Measurements from ENCODE around the gene FXYD4.
A peak's percentile ranks its signal among the peaks of the same experiment; 100 is the strongest.
"Not testable (repeated sequence)": the region's sequence is repeated elsewhere in the genome, so short reads cannot be mapped to it uniquely, and the experiment has no call there.

Gene FXYD4

GRCh38 chr10:43377424-43377883 is 6.0 kb downstream of the FXYD4 start:
- Mint-ChIP-seq H3K4me3 (no peak overlapping the region), H3K27ac (peak overlapping the region; percentile 82), H3K4me1 (peaks cover 15% of the 10 kb centered on the region), H3K36me3 (no peaks in the 10 kb centered on the region), H3K9me3 (no peaks in the 10 kb centered on the region)
- ATAC-seq, result peak; percentile 33
- DNase-seq (ENCODE audit: low spot score in 2 of 2), result no peak

GRCh38 chr10:43380610-43381222 is 9.3 kb downstream of the FXYD4 start:
- Mint-ChIP-seq H3K36me3 (peaks cover 23% of the 10 kb centered on the region), H3K9me3 (no peaks in the 10 kb centered on the region), H3K27ac (peak overlapping the region; percentile 12), H3K4me1 (no peaks in the 10 kb centered on the region), H3K4me3 (no peak overlapping the region)
- DNase-seq (ENCODE audit: low spot score in 2 of 2) (no peak), ATAC-seq (no peak)

DNA sequence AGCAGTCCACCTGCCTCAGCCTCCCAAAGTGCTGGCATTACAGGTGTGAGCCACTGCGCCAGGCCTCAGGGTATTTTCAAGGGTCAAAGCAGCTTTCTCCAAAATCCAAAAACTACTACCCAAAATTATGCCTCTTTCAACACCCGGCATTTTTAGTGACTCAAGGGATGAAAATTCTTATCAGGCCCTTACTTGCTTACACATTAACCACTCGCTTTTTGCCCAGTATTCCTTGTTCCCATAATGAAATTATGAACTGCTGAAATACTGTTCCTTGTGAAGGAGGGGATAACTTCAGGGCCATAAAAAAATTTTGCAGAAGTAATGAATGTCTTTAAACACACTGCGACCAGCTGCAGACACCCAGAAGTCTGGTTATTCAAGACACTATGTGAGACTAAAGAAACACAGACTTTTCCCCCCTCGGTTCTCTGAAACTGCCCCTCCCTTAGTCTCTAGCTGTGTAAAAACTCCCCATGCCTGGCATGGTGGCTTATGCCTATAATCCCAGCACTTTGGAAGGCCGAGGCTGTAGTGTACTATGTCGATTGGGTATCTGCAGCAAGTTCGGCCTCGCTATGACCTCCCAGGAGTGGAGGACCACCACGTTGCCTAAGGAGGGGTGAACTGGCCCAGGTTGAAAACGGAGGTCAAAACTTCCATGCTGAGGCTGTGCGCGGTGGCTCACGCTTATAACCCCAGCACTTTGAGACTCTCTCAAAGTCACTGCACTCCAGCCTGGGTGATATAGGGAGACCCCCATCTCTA is 12.0 kb downstream of the FXYD4 start:
- no peak for ATAC-seq
- DNase-seq (ENCODE audit: low spot score in 2 of 2), result no peak
- H3K36me3 Mint-ChIP-seq, result peaks cover 50% of the 10 kb centered on the region
- H3K4me1 Mint-ChIP-seq, result peaks cover 20% of the 10 kb centered on the region
- H3K9me3 Mint-ChIP-seq, result no peaks in the 10 kb centered on the region
- H3K27ac Mint-ChIP-seq, result peak overlapping the region; percentile 23
- H3K4me3 Mint-ChIP-seq, result no peak overlapping the region

GRCh38 chr10:43384252-43385221 is 13.1 kb downstream of the FXYD4 start:
- Mint-ChIP-seq H3K36me3 (peaks cover 62% of the 10 kb centered on the region), H3K27ac (peak overlapping the region; percentile 23), H3K9me3 (no peaks in the 10 kb centered on the region), H3K4me1 (peaks cover 31% of the 10 kb centered on the region), H3K4me3 (no peak overlapping the region)
- ATAC-seq, result no peak
- no peak for DNase-seq (ENCODE audit: low spot score in 2 of 2)

DNA sequence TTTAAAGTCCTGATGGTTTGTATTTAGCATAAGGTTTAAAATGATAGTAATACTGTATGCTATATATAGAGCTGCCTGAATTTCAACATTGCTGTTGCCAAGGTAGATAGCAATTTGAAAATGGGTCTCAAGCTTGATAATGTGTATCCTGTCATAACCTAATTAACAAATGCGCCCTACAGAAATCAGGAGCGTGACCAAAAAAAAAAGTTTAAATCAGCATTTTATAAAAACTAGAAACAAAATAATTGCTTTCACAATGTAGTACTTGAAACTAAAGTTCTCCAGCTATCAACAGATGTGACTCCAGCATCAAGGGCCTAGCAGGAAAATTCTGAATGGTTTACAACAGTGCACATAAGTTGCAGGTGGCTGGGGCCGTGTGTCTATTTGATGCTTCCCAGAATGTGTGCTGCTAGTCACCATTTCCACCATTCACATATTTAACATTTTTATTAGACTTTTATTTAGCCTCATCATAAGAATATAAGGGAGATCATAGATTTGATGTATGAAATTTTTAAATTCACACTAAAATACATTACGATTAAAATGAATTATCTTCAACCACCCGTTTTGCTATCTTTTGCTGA is 14.1 kb downstream of the FXYD4 start:
- Mint-ChIP-seq H3K36me3 (peaks cover 71% of the 10 kb centered on the region), H3K9me3 (no peaks in the 10 kb centered on the region), H3K4me1 (peaks cover 41% of the 10 kb centered on the region), H3K27ac (peak overlapping the region; percentile 23), H3K4me3 (no peak overlapping the region)
- no peak for ATAC-seq
- no peak for DNase-seq (ENCODE audit: low spot score in 2 of 2)

DNA sequence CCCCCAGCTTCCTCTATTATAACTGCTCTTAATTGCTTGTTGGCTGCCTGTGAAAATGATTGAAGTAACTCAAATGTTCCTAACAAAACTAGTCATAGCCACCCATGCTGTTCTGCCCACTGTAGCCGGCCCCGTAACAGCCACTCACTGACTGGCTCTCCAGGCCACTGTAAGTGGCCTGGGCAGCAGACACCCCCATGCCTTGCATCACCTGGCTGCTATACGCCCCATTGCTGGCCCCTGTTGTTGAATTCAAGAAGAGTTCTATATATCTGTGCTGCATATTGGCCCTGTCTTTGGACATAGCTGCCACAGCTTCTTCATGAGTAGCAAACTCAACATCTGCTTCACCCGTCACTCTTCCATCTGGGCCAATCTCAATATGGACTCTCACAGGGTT is 15.1 kb downstream of the FXYD4 start:
- peaks cover 82% of the 10 kb centered on the region for H3K36me3 Mint-ChIP-seq
- peaks cover 49% of the 10 kb centered on the region for H3K4me1 Mint-ChIP-seq
- peak overlapping the region; percentile 99 for H3K27ac Mint-ChIP-seq
- DNase-seq (ENCODE audit: low spot score in 2 of 2), result no peak
- no peak for ATAC-seq
- H3K4me3 Mint-ChIP-seq, result no peak overlapping the region
- H3K9me3 Mint-ChIP-seq, result no peaks in the 10 kb centered on the region

- peaks cover 87% of the 10 kb centered on the region for H3K36me3 Mint-ChIP-seq
Measured at GRCh38 chr10:43386981-43387677, 15.7 kb downstream of the FXYD4 start.

DNA sequence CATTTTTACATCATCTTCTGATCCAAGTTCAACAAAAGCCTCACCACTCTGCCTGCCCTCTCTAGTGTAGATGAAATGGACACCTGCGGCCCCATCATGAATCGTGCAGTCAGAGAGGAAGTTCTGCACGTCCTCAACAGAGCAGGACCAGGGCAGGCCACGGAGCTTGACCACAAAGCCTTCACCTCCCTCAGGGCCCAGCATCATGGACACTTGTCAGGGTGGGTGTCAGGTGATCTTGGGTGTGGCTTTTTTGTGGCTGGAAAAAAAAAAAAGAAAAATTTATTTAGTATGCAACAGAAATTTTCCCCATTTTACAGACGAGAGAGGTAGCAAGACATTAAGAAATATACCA is 16.2 kb downstream of the FXYD4 start:
- ATAC-seq (no peak), DNase-seq (ENCODE audit: low spot score in 2 of 2) (no peak)
- peak overlapping the region; percentile 99 for H3K27ac Mint-ChIP-seq
- no peak overlapping the region for H3K4me3 Mint-ChIP-seq
- H3K4me1 Mint-ChIP-seq, result peaks cover 58% of the 10 kb centered on the region
- H3K9me3 Mint-ChIP-seq, result no peaks in the 10 kb centered on the region
- peaks cover 93% of the 10 kb centered on the region for H3K36me3 Mint-ChIP-seq

More at GRCh38 chr10:43386981-43387677, 15.7 kb downstream of the FXYD4 start:
- Mint-ChIP-seq H3K4me3 (no peak overlapping the region), H3K9me3 (no peaks in the 10 kb centered on the region), H3K27ac (peak overlapping the region; percentile 99), H3K4me1 (peaks cover 54% of the 10 kb centered on the region)
- ATAC-seq (no peak), DNase-seq (ENCODE audit: low spot score in 2 of 2) (no peak)

DNA sequence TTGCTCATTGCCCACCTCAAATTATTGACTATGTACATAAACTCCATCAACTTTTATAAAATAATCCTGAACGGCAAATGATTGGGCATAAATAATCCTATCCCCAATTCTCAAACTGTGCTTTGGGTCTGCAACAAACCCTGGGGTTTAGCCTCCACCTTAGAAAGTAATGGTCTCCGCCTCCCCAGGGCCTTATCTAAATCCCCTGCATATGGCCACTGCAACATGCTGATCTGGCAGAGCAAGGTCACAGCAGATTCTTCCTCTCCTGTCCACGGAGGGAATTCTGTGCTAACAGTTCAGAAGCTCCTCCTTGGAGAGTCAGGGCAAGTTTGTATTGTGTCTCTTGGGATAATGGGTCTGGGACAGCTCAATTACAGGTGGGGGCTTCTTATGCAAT is 18.4 kb downstream of the FXYD4 start:
- H3K27ac Mint-ChIP-seq, result peak overlapping the region; percentile 99
- ATAC-seq (no peak), DNase-seq (ENCODE audit: low spot score in 2 of 2) (no peak)
- H3K4me3 Mint-ChIP-seq, result no peak overlapping the region
- no peaks in the 10 kb centered on the region for H3K9me3 Mint-ChIP-seq
- H3K36me3 Mint-ChIP-seq, result peaks cover 100% of the 10 kb centered on the region
- peaks cover 77% of the 10 kb centered on the region for H3K4me1 Mint-ChIP-seq

GRCh38 chr10:43390333-43390732 is 18.9 kb downstream of the FXYD4 start:
- DNase-seq (ENCODE audit: low spot score in 2 of 2) (no peak), ATAC-seq (no peak)
- H3K36me3 Mint-ChIP-seq, result peaks cover 100% of the 10 kb centered on the region
- H3K9me3 Mint-ChIP-seq, result no peaks in the 10 kb centered on the region
- peaks cover 82% of the 10 kb centered on the region for H3K4me1 Mint-ChIP-seq
- H3K4me3 Mint-ChIP-seq, result peak overlapping the region; percentile 1
- H3K27ac Mint-ChIP-seq, result peak overlapping the region; percentile 99

GRCh38 chr10:43390759-43391158 is 19.3 kb downstream of the FXYD4 start:
- DNase-seq (ENCODE audit: low spot score in 2 of 2), result no peak
- ATAC-seq, result peak; percentile 61
- H3K36me3 Mint-ChIP-seq, result peaks cover 100% of the 10 kb centered on the region
- no peaks in the 10 kb centered on the region for H3K9me3 Mint-ChIP-seq
- H3K4me1 Mint-ChIP-seq, result peaks cover 86% of the 10 kb centered on the region
- peak overlapping the region; percentile 1 for H3K4me3 Mint-ChIP-seq
- peak overlapping the region; percentile 99 for H3K27ac Mint-ChIP-seq

DNA sequence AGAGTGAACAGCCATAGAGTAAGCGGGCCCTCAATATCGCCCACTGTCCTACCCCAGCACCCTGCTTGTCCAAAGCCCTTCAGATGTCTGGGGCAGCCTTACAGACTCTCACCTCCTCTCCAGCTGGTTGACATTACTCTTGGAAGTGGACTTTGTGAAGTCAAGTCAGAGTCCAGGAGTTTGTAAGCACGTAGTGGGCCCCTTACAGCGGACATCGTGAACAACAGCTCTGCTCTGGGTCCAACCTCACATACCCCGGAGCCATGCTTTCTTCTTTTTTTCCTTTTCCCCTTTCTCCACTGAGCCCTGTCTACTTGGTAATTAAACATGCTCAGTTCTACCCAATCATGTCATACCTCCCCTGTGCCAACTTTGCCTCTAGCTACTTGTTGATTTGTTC is 20.1 kb downstream of the FXYD4 start:
- Mint-ChIP-seq H3K36me3 (peaks cover 100% of the 10 kb centered on the region), H3K4me1 (peaks cover 85% of the 10 kb centered on the region), H3K9me3 (no peaks in the 10 kb centered on the region), H3K4me3 (no peak overlapping the region), H3K27ac (peak overlapping the region; percentile 99)
- ATAC-seq (no peak), DNase-seq (ENCODE audit: low spot score in 2 of 2) (no peak)

DNA sequence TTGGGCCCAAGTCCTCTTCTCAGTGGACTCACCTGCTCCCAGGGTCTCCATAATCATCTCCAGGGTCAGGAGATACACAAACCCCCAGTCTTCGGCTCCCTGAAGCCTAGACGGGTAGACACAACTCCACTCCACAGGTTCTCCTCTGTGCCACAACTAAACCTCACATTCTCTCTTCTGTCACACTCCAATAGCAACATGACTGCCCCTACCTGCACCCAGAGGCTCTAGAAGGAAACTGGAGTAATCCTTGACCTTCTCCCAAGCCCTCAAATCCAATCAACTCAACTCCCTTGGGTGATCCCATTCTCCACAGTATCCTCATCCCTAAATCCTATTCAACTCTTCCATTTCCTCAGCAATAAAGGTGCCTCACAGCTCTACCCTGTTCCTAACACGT is 21.3 kb downstream of the FXYD4 start:
- no peaks in the 10 kb centered on the region for H3K9me3 Mint-ChIP-seq
- peaks cover 80% of the 10 kb centered on the region for H3K4me1 Mint-ChIP-seq
- H3K4me3 Mint-ChIP-seq, result no peak overlapping the region
- DNase-seq (ENCODE audit: low spot score in 2 of 2) (no peak), ATAC-seq (no peak)
- H3K36me3 Mint-ChIP-seq, result peaks cover 100% of the 10 kb centered on the region
- peak overlapping the region; percentile 99 for H3K27ac Mint-ChIP-seq

DNA sequence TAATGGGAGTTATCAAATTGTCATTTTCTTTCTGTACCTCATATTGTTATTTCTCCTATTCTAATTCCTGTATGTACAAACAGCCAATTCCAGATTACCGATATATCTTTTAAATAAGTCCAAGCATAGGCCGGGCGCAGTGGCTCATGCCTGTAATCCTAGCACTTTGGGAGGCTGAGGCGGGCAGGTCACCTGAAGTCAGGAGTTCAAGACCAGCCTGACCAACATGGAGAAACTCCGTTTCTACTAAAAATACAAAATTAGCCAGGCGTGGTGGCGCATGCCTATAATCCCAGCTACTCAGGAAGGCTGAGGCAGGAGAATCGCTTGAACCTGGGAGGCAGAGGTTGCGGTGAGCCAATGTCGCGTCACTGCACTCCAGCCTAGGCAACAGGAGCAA is 21.8 kb downstream of the FXYD4 start:
- H3K4me1 Mint-ChIP-seq, result peaks cover 80% of the 10 kb centered on the region
- not testable (repeated sequence) for H3K4me3 Mint-ChIP-seq; H3K9me3 Mint-ChIP-seq; DNase-seq (ENCODE audit: low spot score in 2 of 2); ATAC-seq
- H3K36me3 Mint-ChIP-seq, result peaks cover 100% of the 10 kb centered on the region
- peak overlapping the region; percentile 99 for H3K27ac Mint-ChIP-seq

Data from stimulated activated effector memory CD8-positive, alpha-beta T cell treated with anti-CD3 and anti-CD28 coated beads, Interleukin-12 subunit alpha, Interleukin-12 subunit beta, amount 100 ng/mL, for 72 hours (primary cell).